GM19468 (cell line): ENCODE measurements around the gene PHF5A.

ENCODE experiments used
- ATAC-seq: cut with Tn5 transposase; IDR thresholded peaks from one replicate; pipeline ENCODE4 v1.9.1; 2021; ENCODE audit warnings: mild to moderate bottlenecking, moderate library complexity, moderate number of reproducible peaks; ENCODE audit not compliant: unreplicated experiment; ENCODE audit errors: extremely low read depth

PHF5A gene

DNA sequence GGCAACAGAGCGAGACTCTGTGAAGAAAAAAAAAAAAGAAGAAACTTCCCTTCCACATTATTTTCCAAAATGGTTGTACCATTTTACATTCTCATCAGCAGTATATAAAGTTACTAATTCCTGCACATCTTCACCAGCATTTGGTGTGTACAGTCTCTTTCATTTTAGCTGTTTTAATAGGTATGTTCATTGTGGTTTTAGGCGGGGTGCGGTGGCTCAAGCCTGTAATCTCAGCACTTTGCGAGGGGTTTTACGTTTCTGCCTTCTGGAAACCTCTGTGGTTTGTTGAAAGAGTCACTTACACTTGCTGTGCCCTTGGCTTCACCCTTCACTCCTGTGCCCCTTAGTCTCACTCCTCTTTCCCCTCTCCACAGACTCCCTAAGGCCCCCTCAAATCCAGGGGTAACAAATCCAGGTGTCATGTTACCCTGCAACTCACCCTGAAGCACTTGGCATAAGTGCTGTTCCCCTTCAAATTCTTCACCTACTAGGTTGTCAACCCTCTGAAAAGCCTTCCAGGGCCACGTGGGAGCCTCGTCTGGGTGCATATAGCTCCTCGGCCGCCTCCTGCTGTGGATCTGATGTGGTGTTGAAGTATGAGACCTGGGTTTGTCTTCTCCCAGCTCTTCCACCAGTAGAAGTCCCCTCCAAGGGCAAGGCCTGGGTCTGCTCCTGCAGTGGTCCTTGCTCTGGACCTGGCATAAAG is 42.7 kb downstream of the PHF5A start:
- no peak for ATAC-seq

DNA sequence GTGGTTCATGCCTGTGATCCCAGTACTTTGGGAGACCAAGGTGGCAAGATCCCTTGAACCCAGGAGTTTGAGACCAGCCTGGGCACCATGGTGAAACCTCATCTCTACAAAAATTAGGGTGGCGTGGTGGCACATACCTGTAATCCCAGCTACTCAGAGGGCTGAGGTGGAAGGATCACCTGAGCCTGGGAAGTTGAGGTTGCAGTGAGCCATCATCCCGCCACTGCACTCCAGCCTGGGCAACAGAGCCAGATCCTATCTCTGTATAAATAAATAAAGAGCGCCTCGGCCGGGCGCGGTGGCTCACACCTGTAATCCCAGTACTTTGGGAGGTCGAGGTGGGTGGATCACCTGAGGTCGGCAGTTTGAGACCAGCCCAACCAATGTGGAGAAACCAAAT is 49.8 kb downstream of the PHF5A start:
- ATAC-seq: no peak

DNA sequence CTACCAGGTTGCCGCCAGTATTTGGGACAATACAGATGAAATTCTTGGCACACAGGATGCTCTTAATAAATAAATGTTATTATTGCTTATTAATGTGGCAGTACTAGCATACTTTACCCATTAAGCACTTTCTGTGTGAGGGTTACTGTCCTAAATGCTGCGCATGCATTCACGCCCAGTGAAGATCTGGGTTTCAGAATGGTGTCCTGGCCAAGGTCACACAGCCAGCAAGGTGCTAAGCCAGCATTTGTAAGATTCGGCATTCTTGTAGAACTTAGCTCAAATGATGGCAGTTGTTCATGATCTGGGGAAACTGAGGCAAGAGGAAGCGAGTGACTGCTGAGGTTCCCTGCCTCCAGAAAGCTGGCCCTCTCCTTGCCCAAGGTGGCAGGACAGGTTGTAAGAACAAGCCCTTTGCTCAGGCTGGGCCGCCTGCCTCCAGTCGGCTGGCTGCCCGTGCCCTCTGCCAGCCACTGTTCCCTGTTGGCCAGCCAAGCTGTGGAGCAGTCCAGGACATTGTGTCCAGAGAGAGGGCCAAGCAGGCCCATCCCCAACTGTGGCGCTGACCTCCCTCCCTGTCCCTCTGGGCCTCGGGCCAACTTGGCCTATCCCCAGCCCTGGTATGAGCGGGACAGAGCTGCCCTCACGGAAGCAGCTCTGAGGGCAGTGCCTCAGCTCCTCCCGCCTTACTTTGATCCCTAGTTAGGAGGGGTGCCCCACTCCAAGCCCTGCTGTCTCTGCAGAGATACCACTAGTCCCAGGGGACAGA is 50.7 kb downstream of the PHF5A start:
- no peak for ATAC-seq

DNA sequence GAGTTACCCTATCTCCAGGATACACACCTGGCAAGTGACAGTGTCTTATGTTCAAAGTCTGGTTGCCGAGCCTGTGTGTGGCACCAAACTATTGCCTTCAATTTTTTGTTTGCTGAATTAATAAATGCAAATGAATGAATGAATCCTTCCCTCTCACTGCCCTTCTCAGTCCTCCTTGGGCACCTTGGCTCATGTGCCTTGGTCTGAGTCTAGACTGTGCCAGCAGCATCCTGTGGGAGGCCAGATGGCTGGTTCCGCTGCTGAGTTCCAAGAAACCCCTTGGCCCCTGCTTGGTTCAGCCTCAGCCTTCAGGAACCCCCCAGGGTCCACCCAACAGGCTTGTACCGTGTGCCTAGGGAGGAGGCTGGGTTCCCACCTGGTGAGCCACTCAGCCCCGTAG is 52.9 kb downstream of the PHF5A start:
- no peak for ATAC-seq

DNA sequence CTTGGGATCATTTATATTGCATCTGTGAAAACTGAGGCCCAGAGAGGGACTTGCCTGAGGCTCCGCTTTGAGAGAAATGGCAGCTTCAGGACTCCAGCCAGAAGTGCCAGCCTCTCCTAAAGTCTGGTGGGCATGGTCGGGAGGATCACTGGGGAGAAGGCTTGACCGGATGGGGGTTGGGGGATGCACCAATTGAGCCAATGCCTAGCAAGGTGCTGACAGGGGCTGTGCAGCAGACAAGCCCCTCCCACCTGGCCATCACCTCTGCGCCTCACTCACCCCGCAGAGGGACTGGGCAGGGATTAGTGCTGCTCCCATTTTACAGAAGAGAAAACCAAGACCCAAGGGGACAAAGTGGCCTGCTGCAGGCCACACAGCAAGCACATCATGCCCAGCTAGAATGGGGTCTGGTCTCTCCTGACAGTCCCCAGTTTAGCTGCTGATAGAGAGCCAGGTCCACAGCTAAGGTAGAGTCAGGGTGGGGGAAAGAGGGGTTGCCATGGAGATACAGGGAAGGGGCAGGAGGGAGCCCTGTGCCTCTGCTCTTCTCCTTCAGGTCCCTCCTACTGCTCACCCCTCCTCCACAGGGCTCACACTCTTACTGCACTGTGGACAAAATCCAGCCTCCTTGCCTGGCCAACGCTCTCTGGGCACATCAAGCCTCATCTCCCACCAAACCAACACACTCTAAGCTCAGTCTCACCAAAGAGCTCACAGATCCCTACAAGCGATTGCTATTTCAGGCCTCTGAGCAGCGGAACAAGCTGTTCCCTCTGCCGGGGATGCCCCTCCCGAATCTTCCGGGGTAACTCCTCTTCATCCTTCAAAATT is 57.3 kb downstream of the PHF5A start:
- no peak for ATAC-seq

DNA sequence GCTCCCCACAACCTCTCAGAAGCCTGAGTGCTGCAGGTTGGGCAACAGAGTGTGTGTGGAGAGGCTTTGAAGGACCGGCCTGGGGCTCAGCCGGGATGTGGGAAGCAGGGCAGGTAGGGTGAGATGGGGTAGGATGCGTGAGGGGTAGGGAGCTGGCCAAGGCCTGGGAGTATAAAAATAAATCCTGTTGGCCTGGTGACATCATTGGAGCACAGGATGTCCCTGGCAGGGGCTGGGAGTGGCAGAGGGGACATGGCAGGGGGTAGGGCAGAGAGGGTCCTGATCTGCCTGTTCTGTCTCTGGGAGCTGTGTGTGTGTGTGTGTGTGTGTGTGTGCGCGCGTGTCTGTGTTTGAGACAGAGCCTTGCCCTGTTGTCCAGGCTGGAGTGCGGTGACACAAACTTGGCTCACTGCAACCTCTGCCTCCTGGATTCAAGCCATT is 58.2 kb downstream of the PHF5A start:
- ATAC-seq: no peak
